Activated CD4-positive, alpha-beta T cell treated with anti-CD3 and anti-CD28 coated beads, Interleukin-2, amount 50 U/mL, for 16 hours (primary cell): ENCODE measurements around the gene CYP2R1.

ENCODE experiments used
- DNase-seq: peaks from one replicate; pipeline ENCODE4 v3.0.0-alpha.2; 2020

CYP2R1 gene

GRCh38 chr11:14892036-14892556 is at the start of gene CYP2R1:
TSS of gene CYP2R1 (minus strand) at chr11:14892231. CDS start at chr11:14892205, 26 bp downstream.
- peak; percentile 96 for DNase-seq

GRCh38 chr11:14938936-14939335 is 46.9 kb upstream of the CYP2R1 start:
- no peak for DNase-seq

- DNase-seq = no peak
These were observed 42.8 kb upstream of the CYP2R1 start for GRCh38 chr11:14934641-14935351.

- no peak for DNase-seq
These were observed 40.4 kb upstream of the CYP2R1 start for GRCh38 chr11:14932447-14932846.

GRCh38 chr11:14930369-14930768 is 38.3 kb upstream of the CYP2R1 start:
- DNase-seq = no peak

GRCh38 chr11:14927146-14927545 is 35.1 kb upstream of the CYP2R1 start:
- DNase-seq = no peak

GRCh38 chr11:14924318-14924717 is 32.3 kb upstream of the CYP2R1 start:
- DNase-seq = no peak

GRCh38 chr11:14916403-14916802 is 24.4 kb upstream of the CYP2R1 start:
- no peak for DNase-seq

GRCh38 chr11:14914536-14914935 is 22.5 kb upstream of the CYP2R1 start:
- no peak for DNase-seq

- peak; percentile 56 for DNase-seq
These were observed 16.3 kb upstream of the CYP2R1 start for GRCh38 chr11:14908214-14908880.

- DNase-seq = peak; percentile 84
These were observed 15.6 kb upstream of the CYP2R1 start for GRCh38 chr11:14907411-14908213.

- no peak for DNase-seq
These were observed 15.0 kb upstream of the CYP2R1 start for GRCh38 chr11:14906993-14907392.

GRCh38 chr11:14906578-14906977 is 14.5 kb upstream of the CYP2R1 start:
- DNase-seq = no peak

- DNase-seq = peak; percentile 70
These were observed 13.3 kb upstream of the CYP2R1 start for GRCh38 chr11:14905104-14906033.

GRCh38 chr11:14904745-14905103 is 12.7 kb upstream of the CYP2R1 start:
- DNase-seq = peak; percentile 79

GRCh38 chr11:14902650-14903350 is 10.8 kb upstream of the CYP2R1 start:
- no peak for DNase-seq

- DNase-seq = no peak
These were observed 6.9 kb upstream of the CYP2R1 start for GRCh38 chr11:14898906-14899305.

- no peak for DNase-seq
These were observed 6.3 kb upstream of the CYP2R1 start for GRCh38 chr11:14898355-14898754.

GRCh38 chr11:14894657-14895598 is 2.9 kb upstream of the CYP2R1 start:
- peak; percentile 40 for DNase-seq

- no peak for DNase-seq
These were observed 546 bp upstream of the CYP2R1 start for GRCh38 chr11:14892577-14892976.
